Superior temporal gyrus (tissue), 1 donor: ENCODE measurements around the gene KIF21B.

Source experiments
- DNase-seq: peaks from one replicate; pipeline ENCODE4 v3.0.0-alpha.2; 2016; ENCODE audit errors: extremely low spot score

Gene KIF21B

GRCh38 chr1:201000391-201000790, 23.1 kb downstream of the KIF21B start:
- DNase-seq: no peak

GRCh38 chr1:200999667-201000066, 23.8 kb downstream of the KIF21B start:
- no peak for DNase-seq

- DNase-seq: no peak
Measured at GRCh38 chr1:200998323-200998722, 25.2 kb downstream of the KIF21B start.

GRCh38 chr1:200992382-200993048, 31.0 kb downstream of the KIF21B start:
- no peak for DNase-seq

GRCh38 chr1:200991097-200991614, 32.4 kb downstream of the KIF21B start:
- DNase-seq: no peak

- no peak for DNase-seq
Measured at GRCh38 chr1:200990114-200990513, 33.4 kb downstream of the KIF21B start.

- DNase-seq: no peak
Measured at GRCh38 chr1:200989337-200989736, 34.2 kb downstream of the KIF21B start.

GRCh38 chr1:200988693-200989092, 34.8 kb downstream of the KIF21B start:
- no peak for DNase-seq

- DNase-seq: no peak
Measured at GRCh38 chr1:200985481-200985880, 38.0 kb downstream of the KIF21B start.

GRCh38 chr1:200983035-200983561, 40.4 kb downstream of the KIF21B start:
- DNase-seq: no peak

GRCh38 chr1:200982071-200982945, 41.2 kb downstream of the KIF21B start:
- no peak for DNase-seq

- DNase-seq: no peak
Measured at GRCh38 chr1:200981278-200981677, 42.2 kb downstream of the KIF21B start.

GRCh38 chr1:200980873-200981272, 42.6 kb downstream of the KIF21B start:
- no peak for DNase-seq

GRCh38 chr1:200980452-200980772, 43.1 kb downstream of the KIF21B start:
- DNase-seq: no peak

GRCh38 chr1:200979574-200980451, 43.7 kb downstream of the KIF21B start:
- DNase-seq: no peak

- DNase-seq: no peak
Measured at GRCh38 chr1:200977071-200977754, 46.3 kb downstream of the KIF21B start.

- DNase-seq: no peak
Measured at GRCh38 chr1:200976634-200977033, 46.9 kb downstream of the KIF21B start.

GRCh38 chr1:200975458-200975857, 48.1 kb downstream of the KIF21B start:
- no peak for DNase-seq

GRCh38 chr1:200974711-200975110, 48.8 kb downstream of the KIF21B start:
- DNase-seq: no peak

GRCh38 chr1:200973937-200974657, 49.4 kb downstream of the KIF21B start:
- no peak for DNase-seq
